Neuronal stem cell (in vitro differentiated cells): ENCODE results near the gene MIER1.
"Not testable (repeated sequence)": the region's sequence is repeated elsewhere in the genome, so short reads cannot be mapped to it uniquely, and the experiment has no call there.

Experiments used
- DNase-seq: peaks from one replicate; pipeline ENCODE4 v3.0.0-alpha.2; 2013; ENCODE audit warnings: low spot score
- H2AFZ ChIP-seq: one replicate; pipeline ENCODE4 v1.6.1; 2013; ENCODE audit warnings: mild to moderate bottlenecking, low read length, inconsistent platforms
- H2AK5ac ChIP-seq: 2 replicates; pipeline ENCODE4 v1.6.1; 2013; ENCODE audit warnings: low read depth, mild to moderate bottlenecking, inconsistent platforms, low read length, moderate library complexity, mixed read lengths
- H2BK120ac ChIP-seq: 2 replicates; pipeline ENCODE4 v1.6.1; 2013; ENCODE audit warnings: low read depth, mild to moderate bottlenecking, inconsistent platforms, low read length, moderate library complexity, mixed read lengths
- H2BK12ac ChIP-seq: one replicate; pipeline ENCODE4 v1.6.1; 2013; ENCODE audit warnings: low read length, inconsistent platforms
- H2BK15ac ChIP-seq: 2 replicates; pipeline ENCODE4 v1.6.1; 2013; ENCODE audit warnings: mild to moderate bottlenecking, low read length, inconsistent platforms, mixed read lengths
- H2BK5ac ChIP-seq: one replicate; pipeline ENCODE4 v1.6.1; 2013; ENCODE audit warnings: inconsistent platforms, mild to moderate bottlenecking, low read length, moderate library complexity
- H3K14ac ChIP-seq: one replicate; pipeline ENCODE4 v1.6.1; 2013; ENCODE audit warnings: low read length, inconsistent platforms
- H3K18ac ChIP-seq: 2 replicates; pipeline ENCODE4 v1.6.1; 2013; ENCODE audit warnings: low read length, inconsistent platforms
- H3K23ac ChIP-seq: 2 replicates; pipeline ENCODE4 v1.6.1; 2013; ENCODE audit warnings: low read depth, mild to moderate bottlenecking, mixed read lengths, low read length, inconsistent platforms; ENCODE audit not compliant: poor library complexity
- H3K27ac ChIP-seq: replicated peaks from 3 replicates; pipeline ENCODE4 v1.5.1; 2013; ENCODE audit warnings: low read length, inconsistent platforms
- H3K27me3 ChIP-seq, 3 experiments: 2 replicates each; pipeline ENCODE4 v1.6.1; 2013; ENCODE audit warnings: low read length in 3 of 3, mild to moderate bottlenecking in 2 of 3, inconsistent platforms in 1 of 3, low read depth in 1 of 3, mixed read lengths in 1 of 3, moderate library complexity in 1 of 3; ENCODE audit not compliant: control insufficient read depth in 3 of 3, insufficient read depth in 3 of 3
- H3K36me3 ChIP-seq, 2 donors: replicated peaks in 1 of 2; 2 replicates each; pipeline ENCODE4 v1.6.1; 2013; ENCODE audit warnings: low read length in 2 of 2; ENCODE audit not compliant: control insufficient read depth in 2 of 2, insufficient read depth in 2 of 2
- H3K4ac ChIP-seq: 2 replicates; pipeline ENCODE4 v1.6.1; 2013; ENCODE audit warnings: inconsistent platforms, mild to moderate bottlenecking, low read length, moderate library complexity
- H3K4me1 ChIP-seq, 2 donors: 1 replicate in 1 of 2; 2 replicates in 1 of 2; pipeline ENCODE4 v1.6.1; 2013; ENCODE audit warnings: low read length in 2 of 2, low read depth in 1 of 2; ENCODE audit not compliant: control insufficient read depth in 2 of 2, insufficient read depth in 1 of 2
- H3K4me2 ChIP-seq: one replicate; pipeline ENCODE4 v1.6.1; 2013; ENCODE audit warnings: mild to moderate bottlenecking, low read length, inconsistent platforms; ENCODE audit not compliant: insufficient read depth, poor library complexity, severe bottlenecking
- H3K4me3 ChIP-seq, 2 donors: 2 replicates each; pipeline ENCODE4 v1.5.1; 2013; ENCODE audit warnings: low read length in 2 of 2, mild to moderate bottlenecking in 2 of 2, inconsistent platforms in 1 of 2, moderate library complexity in 1 of 2
- H3K79me1 ChIP-seq: one replicate; pipeline ENCODE4 v1.6.1; 2013; ENCODE audit warnings: low read depth, mild to moderate bottlenecking, inconsistent platforms, low read length, moderate library complexity
- H3K9ac ChIP-seq: one replicate; pipeline ENCODE4 v1.6.1; 2013; ENCODE audit warnings: mild to moderate bottlenecking, low read depth, low read length, inconsistent platforms; ENCODE audit not compliant: poor library complexity
- H3K9me3 ChIP-seq, 2 donors: replicated peaks in 1 of 2; 2 replicates each; pipeline versions ENCODE3 to v1.6.1; 2013; ENCODE audit warnings: low read length in 2 of 2, mild to moderate bottlenecking in 2 of 2, inconsistent platforms in 1 of 2, low read depth in 1 of 2, mixed read lengths in 1 of 2, moderate library complexity in 1 of 2; ENCODE audit not compliant: control insufficient read depth in 2 of 2, insufficient read depth in 1 of 2
- H4K8ac ChIP-seq: one replicate; pipeline ENCODE4 v1.6.1; 2013; ENCODE audit warnings: low read depth, mild to moderate bottlenecking, inconsistent platforms, low read length, moderate library complexity
- H4K91ac ChIP-seq: one replicate; pipeline ENCODE4 v1.6.1; 2013; ENCODE audit warnings: low read length, low read depth, mild to moderate bottlenecking, inconsistent platforms; ENCODE audit not compliant: poor library complexity
- WGBS, 2 donors: extraction: QIAGEN DNeasy Blood & Tissue Kit; methylation state at CpG; one replicate each; pipeline ENCODE4 v1.1.7; 2013; ENCODE audit warnings: missing lambda C conversion rate in 2 of 2, mixed read lengths in 1 of 2; ENCODE audit not compliant: insufficient read length in 2 of 2, insufficient replicate concordance in 1 of 2; ENCODE audit errors: extremely low coverage in 2 of 2; 5-methylcytosine and 5-hydroxymethylcytosine counted together

MIER1 gene

GRCh38 chr1:66893712-66894111 is 31.1 kb upstream of the MIER1 start:
- Histone ChIP-seq H3K4me3 (no peak overlapping the region), H2AK5ac (no peak overlapping the region), H4K8ac (no peak overlapping the region), H3K9me3 (no peaks in the 10 kb centered on the region), H3K36me3 (no peaks in the 10 kb centered on the region), H4K91ac (no peak overlapping the region), H3K14ac (no peak overlapping the region), H3K4ac (no peak overlapping the region), H3K27ac (no peak overlapping the region), H3K9ac (no peak overlapping the region), H3K27me3 (no peaks in the 10 kb centered on the region), H3K23ac (no peak overlapping the region), H3K18ac (no peak overlapping the region), H2BK15ac (no peak overlapping the region), H2BK5ac (no peak overlapping the region), H3K79me1 (no peaks in the 10 kb centered on the region), H2BK120ac (no peak overlapping the region), H3K4me1 (no peaks in the 10 kb centered on the region), H2BK12ac (no peak overlapping the region), H3K4me2 (no peak overlapping the region), H2AFZ (no peak overlapping the region)
- no CpG with 5 or more reads among the region's 3 CpGs for WGBS, 2 donors
- no peak for DNase-seq

GRCh38 chr1:66915203-66915602 is 9.6 kb upstream of the MIER1 start:
- DNase-seq, H3K18ac ChIP-seq, H2BK120ac ChIP-seq, H2BK12ac ChIP-seq, H2AK5ac ChIP-seq, H3K9ac ChIP-seq, H4K91ac ChIP-seq, H3K4me2 ChIP-seq, H2BK5ac ChIP-seq, H2AFZ ChIP-seq, H3K23ac ChIP-seq, H2BK15ac ChIP-seq, H3K27ac ChIP-seq, H3K14ac ChIP-seq, H3K4ac ChIP-seq, H3K4me1 ChIP-seq, H3K4me3 ChIP-seq, H3K9me3 ChIP-seq, H4K8ac ChIP-seq, H3K79me1 ChIP-seq, H3K36me3 ChIP-seq, H3K27me3 ChIP-seq: not testable (repeated sequence)
- WGBS, 2 donors: no CpG with 5 or more reads among the region's 1 CpG

GRCh38 chr1:66916320-66916719 is 8.5 kb upstream of the MIER1 start:
- no peak overlapping the region for H3K23ac ChIP-seq
- no peak overlapping the region for H3K27ac ChIP-seq
- no peak overlapping the region for H3K14ac ChIP-seq
- no peak overlapping the region for H3K9ac ChIP-seq
- no peak overlapping the region for H2BK15ac ChIP-seq
- no peak overlapping the region for H3K4me2 ChIP-seq
- WGBS, 2 donors: no CpG with 5 or more reads among the region's 2 CpGs
- H4K91ac ChIP-seq: no peak overlapping the region
- no peaks in the 10 kb centered on the region for H3K27me3 ChIP-seq
- peaks cover 4 to 17% of the 10 kb centered on the region in 2 donors for H3K36me3 ChIP-seq
- no peaks in the 10 kb centered on the region for H3K4me1 ChIP-seq
- no peak overlapping the region for H3K4ac ChIP-seq
- H3K79me1 ChIP-seq: no peaks in the 10 kb centered on the region
- H3K9me3 ChIP-seq: peaks cover 3 to 5% of the 10 kb centered on the region in 2 donors
- no peak overlapping the region for H2BK5ac ChIP-seq
- no peak for DNase-seq
- H2AK5ac ChIP-seq: no peak overlapping the region
- no peak overlapping the region for H2BK120ac ChIP-seq
- no peak overlapping the region for H3K18ac ChIP-seq
- no peak overlapping the region for H4K8ac ChIP-seq
- H2BK12ac ChIP-seq: no peak overlapping the region
- no peak overlapping the region for H2AFZ ChIP-seq
- no peak overlapping the region for H3K4me3 ChIP-seq

- no peak overlapping the region for H3K4ac ChIP-seq
- no peak overlapping the region for H2BK5ac ChIP-seq
- H2AK5ac ChIP-seq: no peak overlapping the region
- H4K91ac ChIP-seq: no peak overlapping the region
- no peak overlapping the region for H3K4me3 ChIP-seq
- no peak overlapping the region for H4K8ac ChIP-seq
- H3K27ac ChIP-seq: no peak overlapping the region
- H3K9ac ChIP-seq: no peak overlapping the region
- peaks cover 3 to 5% of the 10 kb centered on the region in 2 donors for H3K9me3 ChIP-seq
- H2AFZ ChIP-seq: no peak overlapping the region
- H3K18ac ChIP-seq: no peak overlapping the region
- WGBS, 2 donors: no CpG with 5 or more reads among the region's 1 CpG
- no peak overlapping the region for H3K23ac ChIP-seq
- H2BK120ac ChIP-seq: no peak overlapping the region
- no peaks in the 10 kb centered on the region for H3K4me1 ChIP-seq
- peaks cover 4 to 17% of the 10 kb centered on the region in 2 donors for H3K36me3 ChIP-seq
- no peaks in the 10 kb centered on the region for H3K79me1 ChIP-seq
- no peak overlapping the region for H2BK15ac ChIP-seq
- DNase-seq: no peak
- H2BK12ac ChIP-seq: no peak overlapping the region
- no peaks in the 10 kb centered on the region for H3K27me3 ChIP-seq
- H3K14ac ChIP-seq: no peak overlapping the region
- no peak overlapping the region for H3K4me2 ChIP-seq
Observed at GRCh38 chr1:66917476-66917875, 7.3 kb upstream of the MIER1 start.
